Small intestine (tissue), 7 donors: ENCODE results near the gene MORN1. TPM values are rescaled to one million over a fixed set of nuclear protein-coding genes. Genes with fewer than 3 reads are reported as not detected.

Experiments
- DNase-seq, 2 donors: peaks; one replicate each; pipeline versions ENCODE4 v3.0.0 to v3.0.0-alpha.2; 2013
- FAIRE-seq: peaks from 2 replicates; lab custom pipeline; 2012; peaks lifted over from hg19 to GRCh38; lab: Jason Lieb, UNC
- H3K27ac ChIP-seq, 3 donors: one replicate each; pipeline ENCODE4 v1.5.1; 2013; ENCODE audit warnings: low read length in 2 of 3, mild to moderate bottlenecking in 2 of 3, control low read depth in 1 of 3, inconsistent platforms in 1 of 3, low read depth in 1 of 3, moderate library complexity in 1 of 3
- H3K27me3 ChIP-seq, 3 donors: one replicate each; pipeline ENCODE4 v1.6.1; 2013; ENCODE audit warnings: low read length in 3 of 3, inconsistent platforms in 1 of 3; ENCODE audit not compliant: control insufficient read depth in 3 of 3, insufficient read depth in 3 of 3
- H3K36me3 ChIP-seq, 3 donors: one replicate each; pipeline ENCODE4 v1.6.1; 2013; ENCODE audit warnings: low read length in 3 of 3, inconsistent platforms in 1 of 3, low read depth in 1 of 3, mild to moderate bottlenecking in 1 of 3, moderate library complexity in 1 of 3; ENCODE audit not compliant: control insufficient read depth in 3 of 3, insufficient read depth in 2 of 3
- H3K4me1 ChIP-seq, 3 donors: one replicate each; pipeline ENCODE4 v1.6.1; 2013; ENCODE audit warnings: low read length in 2 of 3, inconsistent platforms in 1 of 3, low read depth in 1 of 3, mild to moderate bottlenecking in 1 of 3, moderate library complexity in 1 of 3; ENCODE audit not compliant: control insufficient read depth in 3 of 3, insufficient read depth in 2 of 3
- H3K4me3 ChIP-seq, 3 donors: one replicate each; pipeline ENCODE4 v1.5.1; 2013; ENCODE audit warnings: low read length in 3 of 3, control low read depth in 1 of 3, inconsistent platforms in 1 of 3, low read depth in 1 of 3, mild to moderate bottlenecking in 1 of 3, moderate library complexity in 1 of 3
- H3K9me3 ChIP-seq, 2 donors: one replicate each; pipeline ENCODE4 v1.6.1; 2013; ENCODE audit warnings: low read depth in 1 of 2, low read length in 1 of 2; ENCODE audit not compliant: control insufficient read depth in 2 of 2, insufficient read depth in 1 of 2
- WGBS, 3 donors: extraction: QIAGEN DNeasy Blood & Tissue Kit; methylation state at CpG; one replicate each; pipeline ENCODE4 v1.1.7; 2013; 5-methylcytosine and 5-hydroxymethylcytosine counted together
- polyA plus RNA-seq, 4 donors: library from polyadenylated mRNA; stranded (reverse) in 3 of 4; unstranded in 1 of 4; fragments of 200-250 nt in 3 of 4; fragments of 120-200 nt in 1 of 4; gene quantifications; one replicate each; pipeline versions ENCODE4 v1.2.1 to v1.2.3, GENCODE V29; 2013
- donor health status: healthy with polysubstance abuse.
- donor health status: control.
- donor health status: control.
- donor health status: Bipolar disorder and iron deficiency.
- donor health status: healthy.

Gene MORN1
- polyA plus RNA-seq, 4 donors, result 1.1 to 10.6 (median 2.8) TPM

DNA sequence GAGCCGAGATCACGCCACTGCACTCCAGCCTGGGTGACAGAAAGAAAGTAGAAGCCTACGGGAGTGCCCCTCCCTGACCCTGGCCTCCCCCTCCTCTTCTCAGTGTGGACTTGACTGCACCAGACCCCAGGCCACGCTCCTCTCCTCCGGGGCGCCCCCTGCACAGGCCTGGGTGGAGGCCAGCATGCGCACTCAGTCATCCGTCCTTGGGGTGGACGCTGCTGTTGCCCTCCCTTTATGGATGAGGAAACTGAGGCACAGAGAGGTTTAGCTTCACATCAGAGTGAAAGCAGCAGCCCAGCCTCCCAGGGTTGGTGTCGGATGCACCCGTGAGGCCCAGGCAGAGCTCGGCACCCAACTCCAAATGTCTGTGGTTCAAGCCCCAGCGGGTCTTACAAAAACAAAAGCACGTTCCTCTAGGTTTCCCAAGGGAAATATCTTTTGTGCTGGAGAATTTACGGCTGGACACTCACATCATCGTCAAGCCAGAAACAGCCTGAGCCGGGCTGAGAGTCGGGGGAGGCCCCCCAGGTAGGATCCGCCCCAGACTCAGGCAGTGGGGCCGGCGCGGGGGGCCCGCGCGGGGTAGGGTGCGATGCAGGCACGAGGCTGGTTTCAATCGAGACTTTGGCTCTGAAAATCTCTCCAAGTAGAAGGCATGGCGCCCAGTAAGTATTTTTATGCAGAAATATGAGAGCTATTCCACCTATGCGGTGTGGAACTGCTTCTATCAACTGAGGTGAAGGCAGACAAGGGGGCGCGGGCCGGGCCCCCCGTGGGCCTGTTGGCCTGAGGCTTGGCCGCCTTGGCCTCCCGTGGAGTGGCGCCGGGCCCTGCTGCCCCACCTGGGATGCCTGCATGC is 36.6 kb downstream of the MORN1 start:
- Histone ChIP-seq H3K27ac (no peak overlapping the region), H3K27me3 (no peaks in the 10 kb centered on the region), H3K9me3 (no peaks in the 10 kb centered on the region), H3K36me3 (peaks cover 0 to 14% (median 0%) of the 10 kb centered on the region in 3 donors), H3K4me3 (no peak overlapping the region), H3K4me1 (no peaks in the 10 kb centered on the region)
- FAIRE-seq, result no peak
- 86 to 92% (median 89%) methylated on average over 38 of the region's 38 CpGs for WGBS, 3 donors
- DNase-seq, result no peak

DNA sequence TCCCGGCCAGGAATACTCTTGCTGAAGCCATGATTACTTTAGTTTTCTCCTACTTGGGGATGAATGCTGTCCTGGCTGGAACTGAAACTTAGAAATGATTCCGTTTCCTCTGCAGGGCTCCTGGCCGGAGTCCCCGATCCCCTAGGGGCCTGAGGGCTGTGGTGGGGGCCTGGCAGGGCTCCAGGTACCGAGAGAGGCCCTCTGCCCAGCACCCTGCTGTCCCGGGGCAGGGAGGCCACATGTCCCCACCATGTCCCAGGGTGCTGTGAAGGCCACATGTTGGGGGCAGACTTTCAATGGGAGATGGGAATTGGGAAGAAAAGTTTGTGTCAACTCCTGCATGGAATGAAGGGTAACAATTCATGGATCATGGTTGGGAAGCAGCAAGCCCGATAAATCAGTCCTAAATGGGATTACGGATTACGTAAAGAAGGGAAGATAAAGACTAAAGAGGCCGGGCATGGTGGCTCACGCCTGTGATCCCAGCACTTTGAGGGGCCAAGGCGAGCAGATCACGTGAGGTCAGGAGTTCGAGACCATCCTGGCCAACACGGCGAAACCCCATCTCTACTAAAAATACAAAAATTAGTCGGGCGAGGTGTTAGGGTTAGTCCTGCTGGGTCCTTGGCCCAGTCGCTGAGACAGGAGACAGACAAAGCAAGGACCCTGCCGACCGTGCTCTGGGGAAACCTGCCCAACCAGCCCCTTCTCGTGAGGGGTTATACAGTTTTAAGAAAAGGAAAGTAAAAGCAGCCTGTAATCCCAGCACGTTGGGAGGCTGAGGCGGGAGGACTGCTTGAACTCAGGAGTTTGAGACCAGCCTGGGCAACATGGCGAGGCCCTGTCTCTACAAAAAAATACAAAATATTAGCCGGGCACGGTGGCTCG is 37.6 kb downstream of the MORN1 start:
- no peak for DNase-seq
- FAIRE-seq, result no peak
- WGBS, 3 donors, result 78 to 82% (median 80%) methylated on average over 28 of the region's 28 CpGs
- Histone ChIP-seq H3K4me1 (no peaks in the 10 kb centered on the region), H3K9me3 (no peaks in the 10 kb centered on the region), H3K36me3 (peaks cover 0 to 10% (median 0%) of the 10 kb centered on the region in 3 donors), H3K27ac (peak overlapping the region in 1 of 3 donors; percentile 36), H3K27me3 (no peaks in the 10 kb centered on the region), H3K4me3 (no peak overlapping the region)

DNA sequence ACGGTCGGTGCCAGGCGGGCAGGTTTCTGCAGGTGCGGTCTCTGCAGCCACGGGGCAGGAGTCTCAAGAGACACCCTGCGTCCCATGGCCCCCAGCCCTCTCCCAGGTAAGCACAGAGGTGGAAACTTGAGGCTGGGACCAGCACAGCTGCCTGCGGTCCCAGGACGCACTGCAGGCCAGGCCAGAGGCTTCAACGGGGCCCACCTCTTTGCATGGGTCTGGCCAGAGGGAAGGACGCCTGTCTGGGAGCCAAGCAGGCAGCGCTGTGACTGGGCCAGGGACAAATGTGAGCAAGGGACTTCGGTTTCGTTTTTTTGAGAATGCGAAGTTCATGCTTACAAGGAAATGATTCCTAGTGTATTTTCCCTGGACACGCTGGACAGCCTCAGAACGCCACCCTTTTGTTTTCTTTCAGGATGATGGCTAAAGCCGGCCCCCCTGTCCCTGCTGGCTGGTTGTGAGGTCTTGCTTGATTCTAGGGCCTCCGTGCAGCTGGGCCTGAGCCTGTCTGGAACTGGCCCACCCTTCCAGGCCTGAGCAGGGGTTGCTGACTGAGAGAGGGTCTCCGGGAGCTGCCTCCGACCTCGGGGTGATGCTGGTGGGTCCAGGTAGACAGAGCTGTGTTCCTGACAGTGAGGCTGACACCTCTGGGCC is 38.3 kb downstream of the MORN1 start:
- no peaks in the 10 kb centered on the region for H3K9me3 ChIP-seq
- FAIRE-seq (no peak), DNase-seq (peak in 1 of 2 donors; percentile 6)
- no peak overlapping the region for H3K4me3 ChIP-seq
- H3K27me3 ChIP-seq, result no peaks in the 10 kb centered on the region
- peak overlapping the region in 1 of 3 donors; percentile 36 for H3K27ac ChIP-seq
- no peaks in the 10 kb centered on the region for H3K4me1 ChIP-seq
- H3K36me3 ChIP-seq, result peaks cover 0 to 7% (median 0%) of the 10 kb centered on the region in 3 donors
- 45 to 70% (median 53%) methylated on average over 21 of the region's 21 CpGs for WGBS, 3 donors

DNA sequence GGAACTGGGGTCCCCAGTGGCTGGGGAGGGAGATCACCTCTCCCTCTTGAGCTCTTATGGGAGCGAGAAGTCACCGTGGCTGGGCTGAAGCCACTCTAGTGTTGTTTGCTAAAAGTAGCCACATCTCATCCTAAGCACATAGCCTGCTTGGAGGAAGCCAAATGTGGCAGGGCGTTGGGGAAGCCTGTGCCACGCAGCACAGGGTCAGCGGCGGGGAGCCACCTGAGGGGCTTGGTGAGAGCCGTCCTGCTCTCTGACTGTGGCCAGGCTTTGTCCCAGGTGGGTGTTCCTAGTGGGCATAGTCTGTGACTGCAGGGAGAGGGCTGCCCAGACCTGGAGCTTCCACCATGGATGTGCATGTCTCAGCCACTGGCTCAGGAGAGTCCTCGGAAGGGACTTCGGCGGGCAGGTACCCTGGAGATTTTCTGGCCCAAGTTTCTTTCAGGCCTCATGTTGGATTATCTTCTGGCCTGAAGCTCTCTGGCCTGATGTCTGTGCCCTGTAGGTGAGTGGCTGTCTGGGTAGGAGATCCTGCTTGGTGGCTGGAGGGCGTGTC is 38.9 kb downstream of the MORN1 start:
- Histone ChIP-seq H3K4me3 (no peak overlapping the region), H3K9me3 (no peaks in the 10 kb centered on the region), H3K27me3 (no peaks in the 10 kb centered on the region), H3K27ac (no peak overlapping the region), H3K4me1 (no peaks in the 10 kb centered on the region), H3K36me3 (peaks cover 0 to 1% (median 0%) of the 10 kb centered on the region in 3 donors)
- DNase-seq, result no peak
- FAIRE-seq, result no peak
- WGBS, 3 donors, result 84 to 90% (median 85%) methylated on average over 11 of the region's 11 CpGs

DNA sequence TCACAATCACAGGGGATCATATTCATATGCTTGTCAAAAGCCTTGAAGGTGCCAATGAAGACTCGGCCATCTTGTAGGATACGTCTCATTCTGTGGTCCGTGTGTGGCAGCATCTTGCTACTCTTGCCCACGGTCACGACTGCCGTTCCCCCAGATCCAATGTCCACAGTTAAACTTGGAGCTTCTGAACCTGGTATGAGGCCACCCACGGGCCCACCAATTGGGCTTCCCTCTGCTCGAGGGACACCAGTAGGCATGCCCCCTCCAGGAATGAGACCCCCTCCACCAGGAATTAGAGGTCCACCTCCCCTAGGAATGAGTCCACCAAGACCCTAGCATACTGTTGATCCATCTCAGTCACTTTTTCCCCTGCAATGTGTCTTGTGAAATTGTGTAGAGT is 39.6 kb downstream of the MORN1 start:
- no peak overlapping the region for H3K27ac ChIP-seq
- H3K4me1 ChIP-seq, result no peaks in the 10 kb centered on the region
- 86 to 89% (median 87%) methylated on average over 8 of the region's 8 CpGs for WGBS, 3 donors
- FAIRE-seq (no peak), DNase-seq (no peak)
- no peaks in the 10 kb centered on the region for H3K27me3 ChIP-seq
- no peak overlapping the region for H3K4me3 ChIP-seq
- no peaks in the 10 kb centered on the region for H3K9me3 ChIP-seq
- H3K36me3 ChIP-seq, result no peaks in the 10 kb centered on the region

DNA sequence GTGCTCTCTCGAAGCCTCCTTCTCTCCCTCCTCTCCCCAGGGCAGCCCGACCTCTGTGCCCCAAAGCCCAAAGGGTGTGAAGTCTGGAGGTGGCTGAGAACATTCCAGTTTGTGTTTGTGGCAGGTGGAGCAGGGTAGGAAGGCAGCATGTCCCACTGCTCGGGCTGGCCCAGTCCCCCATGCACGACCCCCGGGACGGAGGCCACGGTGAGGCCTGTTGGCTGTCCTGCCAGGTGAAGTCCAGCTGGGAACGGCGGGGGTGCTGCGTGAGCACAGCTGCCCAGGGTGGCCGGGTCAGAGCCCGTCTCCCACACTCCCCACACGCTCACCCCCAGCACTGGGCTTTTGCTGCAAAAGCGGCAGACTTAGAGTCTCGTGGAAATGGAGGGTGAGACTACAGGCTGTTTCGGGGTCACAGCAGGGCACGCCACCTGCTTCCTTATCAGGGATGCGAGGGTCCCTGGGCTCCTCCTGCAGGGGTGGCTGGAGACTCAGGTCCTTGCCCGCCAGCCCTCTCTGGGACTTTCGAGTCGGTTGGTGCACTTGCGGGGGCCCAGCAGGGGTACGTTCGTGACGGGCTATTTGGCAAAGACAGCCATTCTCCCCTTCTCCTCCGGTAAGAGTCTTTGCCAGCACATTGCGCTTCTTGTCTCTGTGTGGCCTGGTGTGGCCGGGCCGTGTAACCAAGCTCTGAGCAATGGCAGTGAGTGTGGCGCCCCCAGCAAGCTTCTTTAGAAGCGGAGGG is 40.3 kb downstream of the MORN1 start:
- no peak overlapping the region for H3K4me3 ChIP-seq
- FAIRE-seq (no peak), DNase-seq (no peak)
- H3K36me3 ChIP-seq, result no peaks in the 10 kb centered on the region
- H3K9me3 ChIP-seq, result no peaks in the 10 kb centered on the region
- H3K4me1 ChIP-seq, result no peaks in the 10 kb centered on the region
- no peaks in the 10 kb centered on the region for H3K27me3 ChIP-seq
- no peak overlapping the region for H3K27ac ChIP-seq
- 77 to 88% (median 81%) methylated on average over 24 to 31 of the region's 31 CpGs for WGBS, 3 donors

DNA sequence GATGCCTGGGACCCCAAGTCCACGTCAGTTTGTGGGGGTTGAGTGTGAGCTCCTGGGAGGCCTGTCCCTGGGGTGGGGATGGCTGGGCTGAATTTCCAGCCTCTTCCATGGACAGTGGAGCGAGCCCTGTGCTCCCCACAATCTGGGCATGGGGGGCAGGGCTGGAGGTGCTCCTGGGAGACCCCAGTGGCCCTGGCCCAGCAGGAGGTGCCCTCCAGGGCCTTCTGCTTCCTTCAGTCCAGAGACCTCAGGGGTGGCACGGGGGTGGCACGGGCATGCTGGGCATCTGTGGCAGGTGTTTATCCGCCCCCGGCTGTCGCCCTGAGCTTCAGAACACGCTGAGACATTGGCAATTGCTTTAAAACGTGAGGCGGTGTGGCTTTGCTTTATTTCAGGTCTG is 40.9 kb downstream of the MORN1 start:
- H3K4me3 ChIP-seq, result no peak overlapping the region
- H3K36me3 ChIP-seq, result no peaks in the 10 kb centered on the region
- H3K4me1 ChIP-seq, result no peaks in the 10 kb centered on the region
- FAIRE-seq (no peak), DNase-seq (no peak)
- H3K27me3 ChIP-seq, result no peaks in the 10 kb centered on the region
- no peaks in the 10 kb centered on the region for H3K9me3 ChIP-seq
- WGBS, 3 donors, result 77 to 84% (median 78%) methylated on average over 10 of the region's 10 CpGs
- H3K27ac ChIP-seq, result no peak overlapping the region
